OCI-M2 (cell line): ENCODE data around the gene TRMT10C.
"Not testable (repeated sequence)": the region's sequence is repeated elsewhere in the genome, so short reads cannot be mapped to it uniquely, and the experiment has no call there.

Experiments
- DNase-seq: peaks from one replicate; lab custom pipeline; 2025; ENCODE audit not compliant: unreplicated experiment; lab: John Stamatoyannopoulos, UW

Gene TRMT10C

DNA sequence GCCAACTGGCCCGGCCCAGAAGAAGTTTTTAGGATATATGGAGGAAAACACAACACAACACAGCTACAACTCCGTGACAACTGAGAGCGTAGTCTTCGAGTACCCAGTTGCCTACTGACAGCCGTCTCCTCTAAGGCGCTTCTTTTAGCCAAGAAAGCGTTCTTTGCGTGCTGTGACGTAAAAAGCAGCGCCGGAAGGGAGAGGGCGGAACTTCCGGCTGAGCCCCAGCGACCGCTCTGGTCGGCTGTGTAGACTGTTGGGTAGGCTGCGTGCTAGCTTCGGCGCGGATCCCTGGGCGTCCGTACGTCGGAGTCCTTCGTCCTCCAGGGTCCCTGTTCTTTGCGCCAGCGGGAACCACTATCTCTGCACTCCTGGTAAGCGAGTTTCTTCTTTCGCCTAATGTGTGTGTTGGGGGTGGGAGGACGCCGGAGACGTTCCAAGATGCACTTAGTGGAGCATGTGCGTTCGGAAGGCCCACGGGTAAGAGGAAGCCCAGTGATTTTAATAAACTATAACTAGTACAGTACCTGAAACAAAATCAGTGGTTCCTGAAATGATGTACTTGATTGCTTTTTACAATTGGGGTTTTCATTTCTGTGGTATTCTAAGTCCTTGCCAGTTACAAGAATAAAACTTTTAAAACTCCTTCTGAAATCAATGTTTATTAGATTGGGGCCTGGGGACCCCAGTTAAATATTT is at the start of gene TRMT10C:
TRMT10C (plus strand) TSS at position 239 of the 699 bp plus-strand sequence. CDS start 2,914 bp downstream, outside the sequence.
- DNase-seq: peak; percentile 73

DNA sequence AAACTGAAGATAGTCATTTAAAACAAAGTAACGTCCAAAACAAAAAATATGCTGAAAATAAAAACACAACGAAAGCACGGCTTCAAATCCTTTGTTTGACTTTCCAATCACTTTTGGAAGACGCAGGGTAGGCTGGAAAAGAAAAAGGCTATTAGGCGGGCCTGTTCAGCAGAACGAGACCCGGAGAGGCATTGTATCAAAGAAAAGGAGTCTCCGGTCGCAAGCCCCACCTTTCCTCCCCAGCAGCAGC is 49.3 kb upstream of the TRMT10C start:
- DNase-seq: no peak

DNA sequence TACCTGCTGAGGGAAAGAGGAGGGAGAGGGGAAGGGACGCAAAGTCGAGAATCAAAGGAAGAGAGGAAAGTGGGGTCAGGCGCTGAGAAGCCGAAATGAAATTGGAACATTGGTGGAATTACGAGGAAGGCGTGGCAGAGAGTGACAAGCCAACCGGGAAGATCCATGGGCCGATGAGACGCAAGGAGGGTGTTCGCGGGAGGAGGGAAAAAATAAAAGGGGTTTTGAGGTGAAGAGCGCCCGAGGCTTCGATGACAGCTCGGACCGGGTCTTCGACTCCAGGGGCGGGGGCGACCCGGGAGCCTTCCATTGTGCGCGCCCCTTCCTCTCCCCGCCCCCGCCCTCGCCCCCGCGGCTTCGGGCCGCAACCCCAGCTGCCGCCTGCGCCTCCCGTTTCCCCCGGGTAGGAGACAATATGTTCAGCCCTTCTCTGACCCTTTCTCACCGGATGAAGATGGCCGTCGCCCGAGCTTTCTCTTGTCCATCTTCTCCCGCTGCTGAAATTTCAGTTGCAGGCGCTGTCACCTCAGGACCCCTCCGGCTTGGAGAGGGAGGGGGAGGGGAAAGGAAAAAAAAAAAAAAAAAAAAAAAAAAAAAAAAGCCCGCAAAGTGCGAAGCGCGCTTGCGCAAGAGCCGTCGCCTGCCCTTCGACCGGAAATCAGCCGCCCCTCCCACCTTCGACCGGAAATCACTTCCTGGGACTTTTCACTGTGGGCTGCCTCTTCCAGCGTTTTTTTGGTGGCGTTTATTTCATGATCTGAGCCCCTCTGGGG is 48.8 kb upstream of the TRMT10C start, which contains the start of gene SENP7:
SENP7 (minus strand) TSS at position 567 of the 773 bp plus-strand sequence; CDS start at position 485, 82 bp downstream.
- DNase-seq: no peak

DNA sequence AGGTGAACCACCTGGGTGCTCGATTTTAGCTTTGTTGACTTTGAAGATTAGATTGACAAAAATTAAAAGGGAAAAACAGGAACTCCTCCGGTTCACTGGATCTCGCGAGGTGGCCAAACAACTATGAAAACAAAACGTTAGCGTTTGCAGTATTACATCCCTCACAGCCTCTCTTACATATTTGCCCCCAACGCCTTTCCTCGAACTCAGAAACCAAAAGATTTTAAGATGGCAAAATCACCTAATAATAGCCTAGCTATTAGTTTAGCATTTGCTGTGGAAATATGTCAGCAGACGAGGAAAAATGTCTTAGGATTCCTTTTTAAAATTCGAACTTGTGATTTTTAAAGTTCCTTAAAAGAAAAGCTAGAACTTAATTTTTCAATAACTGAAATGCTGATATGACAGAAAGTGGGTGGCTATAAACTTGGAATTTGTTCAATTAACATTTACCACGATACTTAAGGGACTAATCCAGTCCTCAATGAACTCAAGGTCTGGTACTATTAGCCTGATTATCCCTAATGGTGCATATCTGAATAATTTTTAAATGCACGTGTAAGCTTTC is 48.2 kb upstream of the TRMT10C start:
- DNase-seq: no peak

DNA sequence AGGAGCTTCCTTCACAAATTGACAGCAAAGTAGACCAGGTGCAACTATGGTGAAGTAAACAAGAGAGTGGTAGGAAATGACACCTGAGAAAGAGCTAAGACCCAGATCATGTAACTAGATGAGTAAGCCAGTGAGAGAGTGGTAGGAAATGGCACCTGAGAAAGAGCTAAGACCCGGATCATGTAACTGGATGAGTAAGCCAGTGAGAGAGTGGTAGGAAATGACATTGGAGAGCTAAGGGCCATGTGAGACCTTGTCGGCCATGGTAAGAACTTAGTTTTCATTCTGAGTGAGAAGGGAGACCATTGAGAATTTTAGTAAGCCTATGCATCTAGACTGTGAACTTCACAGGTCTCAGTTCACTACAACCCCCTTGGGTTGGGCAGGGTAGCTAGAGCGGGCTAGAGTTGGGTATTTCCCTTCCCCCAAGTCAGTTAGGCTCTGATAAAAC is 43.2 kb upstream of the TRMT10C start:
- DNase-seq: no peak

DNA sequence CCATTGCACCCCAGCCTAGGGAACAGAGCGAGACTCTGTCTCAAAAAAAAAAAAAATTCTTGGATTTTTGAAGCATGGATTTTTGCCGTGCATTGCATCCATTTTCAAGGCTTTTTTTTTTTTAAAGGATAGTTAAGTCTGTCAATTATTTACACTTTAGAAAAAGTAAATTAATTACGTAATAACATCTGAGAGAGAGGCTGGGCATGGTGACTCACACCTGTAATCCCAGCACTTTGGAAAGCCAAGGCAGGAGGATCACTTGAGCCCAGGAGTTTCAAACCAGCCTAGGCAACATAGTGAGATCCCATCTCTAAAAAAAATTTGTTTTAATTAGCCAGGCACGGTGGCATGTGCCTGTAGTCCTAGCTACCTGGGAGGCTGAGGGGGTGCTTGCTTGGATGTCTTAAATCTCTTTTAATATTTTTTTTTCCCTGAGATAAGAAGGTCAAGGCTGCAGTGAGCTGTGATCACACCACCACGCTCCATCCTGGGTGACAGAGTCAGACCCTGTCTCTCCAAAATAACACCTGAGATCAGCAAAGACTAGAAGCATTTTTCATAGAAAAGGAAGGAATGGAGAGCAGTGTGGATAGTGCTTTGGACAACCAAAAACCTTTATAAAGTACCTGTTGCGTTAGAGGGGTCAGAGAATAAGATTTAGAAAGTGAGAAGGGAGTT is 41.8 kb upstream of the TRMT10C start:
- DNase-seq: no peak

DNA sequence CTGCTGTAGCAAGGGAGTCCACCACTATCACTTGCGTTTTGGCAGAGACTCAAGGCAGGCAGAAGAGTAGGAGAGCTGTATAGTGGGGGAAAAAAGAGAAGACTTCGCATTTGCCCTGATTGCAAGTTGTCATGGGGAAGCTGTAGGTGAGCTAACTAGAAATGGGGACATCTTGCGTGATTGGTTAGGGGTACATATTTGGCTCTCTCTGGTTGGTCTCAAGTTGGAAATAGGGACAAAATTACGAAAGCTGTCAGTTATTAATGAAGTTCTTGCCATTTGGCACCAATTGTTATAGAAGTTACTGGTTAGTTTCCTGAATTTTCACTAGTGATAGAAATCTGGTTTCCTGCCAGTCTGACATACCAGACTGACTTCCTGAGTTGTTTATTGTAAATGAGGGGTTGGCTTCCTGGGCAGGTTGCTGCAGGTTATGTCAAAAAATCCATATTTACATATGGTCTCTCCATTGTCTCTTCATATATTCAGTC is 40.4 kb upstream of the TRMT10C start:
- DNase-seq: no peak

DNA sequence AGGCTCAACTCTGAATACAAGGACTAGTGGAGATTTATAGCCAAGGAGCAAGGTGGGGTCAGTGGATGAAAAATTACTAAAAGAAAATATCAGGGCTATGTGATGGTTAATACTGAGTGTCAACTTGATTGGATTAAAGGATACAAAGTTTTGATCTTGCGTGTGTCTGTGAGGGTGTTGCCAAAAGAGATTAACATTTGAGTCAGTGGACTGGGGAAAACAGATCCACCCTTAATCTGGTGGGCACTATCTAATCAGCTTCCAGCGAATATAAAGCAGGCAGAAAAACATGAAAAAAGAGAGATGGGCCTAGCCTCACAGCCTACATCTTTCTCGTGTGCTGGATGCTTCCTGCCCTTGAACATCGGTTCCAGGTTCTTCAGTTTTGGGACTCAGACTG is 34.2 kb upstream of the TRMT10C start:
- DNase-seq: no peak

DNA sequence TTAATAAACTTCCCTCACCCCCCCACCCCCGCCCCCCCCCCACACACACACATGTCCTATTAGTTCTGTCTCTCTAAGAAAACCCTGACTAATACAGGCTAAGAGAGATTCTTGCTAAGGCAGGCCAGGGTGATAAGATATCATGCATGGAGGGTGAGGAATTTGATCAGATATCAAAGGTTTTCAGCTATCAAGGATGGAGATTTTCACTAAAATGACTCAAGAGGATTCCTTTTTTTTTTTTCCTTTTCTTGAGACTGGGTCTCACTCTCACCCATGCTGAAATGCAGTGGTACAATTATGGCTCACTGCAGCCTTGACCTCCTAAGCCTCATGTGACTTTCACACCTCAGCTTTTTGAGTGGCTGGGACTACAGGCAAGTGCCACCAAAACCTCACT is 33.8 kb upstream of the TRMT10C start:
- DNase-seq: no peak

DNA sequence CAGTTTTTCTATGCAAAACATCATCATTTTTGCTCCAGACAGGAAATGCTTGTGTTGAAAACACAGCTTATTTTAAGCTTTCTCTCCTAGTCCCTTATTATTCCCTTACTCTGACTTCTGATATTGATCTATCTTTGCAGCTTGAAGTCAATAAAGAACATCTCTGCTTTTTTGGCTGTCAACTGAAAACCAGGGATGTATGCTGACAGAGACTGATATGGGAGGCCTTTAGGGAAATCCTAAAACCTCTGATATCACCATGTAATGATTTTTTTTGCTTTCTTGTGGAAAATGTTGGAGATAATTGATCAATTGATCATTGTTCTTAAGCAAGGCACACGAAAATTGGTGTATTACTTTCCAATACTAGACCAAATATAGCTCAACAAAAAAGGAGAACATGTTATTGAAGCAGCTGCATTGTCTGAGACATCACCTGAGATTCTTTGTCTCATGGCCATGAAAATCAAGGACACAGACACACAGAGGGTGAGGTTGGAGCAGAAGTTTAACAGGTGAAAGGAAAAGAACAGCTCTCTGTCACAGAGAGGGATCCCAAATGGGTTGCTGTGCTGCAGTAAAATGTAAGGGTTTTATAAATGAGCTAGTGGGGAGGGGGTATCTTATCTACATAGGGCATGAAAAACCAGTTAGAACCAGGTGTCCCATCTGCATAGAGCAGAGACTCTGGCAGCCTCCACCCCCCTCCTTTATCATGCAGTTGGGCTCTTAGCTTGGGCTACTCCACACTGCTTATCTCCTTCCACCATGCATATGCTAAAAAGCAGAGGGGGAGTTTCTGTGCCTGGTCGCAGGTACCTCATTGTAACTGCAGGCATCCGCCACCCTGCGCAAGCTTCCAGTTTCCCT is 31.6 kb upstream of the TRMT10C start:
- DNase-seq: peak; percentile 61

DNA sequence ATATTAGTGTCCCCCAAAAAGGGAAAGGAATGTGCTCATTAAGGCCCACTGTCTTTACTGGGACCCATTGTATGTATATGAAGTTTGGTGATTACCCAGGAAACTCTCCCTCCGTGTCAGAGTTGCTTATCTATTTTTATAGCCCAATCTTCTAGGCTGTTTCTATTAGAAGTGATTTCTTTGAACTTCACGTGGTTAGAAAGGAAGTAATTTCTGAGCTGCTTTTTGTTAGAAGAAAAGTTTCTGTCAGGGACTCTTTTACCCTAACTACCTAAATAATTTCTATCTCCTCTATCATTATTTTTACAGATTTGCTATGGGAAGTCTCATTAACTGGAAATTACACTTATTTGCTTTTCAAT is 31.0 kb upstream of the TRMT10C start:
- no peak for DNase-seq

DNA sequence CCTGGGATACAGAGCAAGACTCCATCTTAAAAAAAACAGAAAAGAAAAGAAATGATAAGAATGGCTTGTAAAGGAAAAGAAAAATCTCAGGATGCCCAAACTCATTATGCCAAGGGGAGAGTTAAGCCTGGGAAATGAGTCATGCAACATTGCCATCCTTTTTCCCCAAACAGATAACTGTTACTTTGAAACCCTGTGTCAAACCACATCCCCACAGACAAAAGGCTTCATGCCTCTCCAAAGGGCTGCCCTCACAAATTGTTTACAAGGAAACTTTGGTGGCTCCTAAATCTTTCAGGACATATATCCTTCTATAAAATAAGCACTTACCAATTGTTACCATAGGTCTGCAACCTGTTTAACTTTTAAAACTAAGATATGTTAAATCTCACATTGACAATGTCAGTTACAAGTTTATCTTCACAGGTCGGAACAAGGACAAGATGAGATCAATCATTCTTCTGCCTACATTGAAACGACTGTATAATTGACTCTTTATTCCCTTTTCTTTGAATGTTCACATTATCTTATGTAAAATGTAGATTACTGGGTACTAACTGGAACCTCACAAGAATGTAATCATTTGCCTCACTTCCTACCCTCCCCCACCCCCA is 30.1 kb upstream of the TRMT10C start:
- DNase-seq: no peak

DNA sequence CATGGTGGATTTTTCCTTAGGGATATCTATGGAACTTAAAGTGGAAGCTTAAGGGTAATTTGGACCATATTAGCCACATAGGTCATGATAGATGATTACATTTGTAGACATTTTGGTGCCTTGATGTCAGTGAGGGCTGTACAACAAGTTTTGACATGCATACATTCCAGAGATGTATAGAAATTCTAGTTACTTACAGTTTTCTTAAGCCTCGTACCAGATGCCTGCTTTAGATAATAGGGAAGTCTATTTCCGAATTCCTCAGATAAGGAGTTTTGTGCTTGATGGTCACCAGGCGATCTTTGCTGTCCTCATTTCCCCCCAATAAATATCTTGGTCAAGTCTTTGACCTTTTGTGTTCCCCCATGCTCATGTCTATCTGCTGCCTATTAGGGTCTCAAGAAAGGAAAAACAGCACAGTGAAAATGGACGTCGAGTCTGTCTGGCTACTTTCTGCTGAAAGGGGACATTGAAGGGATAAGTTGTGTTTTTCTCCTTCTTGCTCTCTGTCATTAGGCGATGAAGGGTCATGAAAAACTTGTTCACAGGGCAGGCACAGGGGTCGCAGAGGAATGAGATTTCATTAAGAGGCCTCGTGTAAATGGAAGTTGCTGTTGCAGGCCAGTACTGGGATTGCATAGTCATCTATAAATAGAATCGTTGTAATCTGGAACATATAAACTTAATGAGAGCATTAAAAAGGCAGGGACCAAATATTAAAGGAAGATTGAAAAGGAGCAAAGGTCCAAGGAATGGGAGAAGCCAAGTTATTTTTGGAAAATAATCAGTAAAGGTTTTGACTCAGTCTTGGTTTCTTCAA is 28.7 kb upstream of the TRMT10C start:
- DNase-seq: no peak

DNA sequence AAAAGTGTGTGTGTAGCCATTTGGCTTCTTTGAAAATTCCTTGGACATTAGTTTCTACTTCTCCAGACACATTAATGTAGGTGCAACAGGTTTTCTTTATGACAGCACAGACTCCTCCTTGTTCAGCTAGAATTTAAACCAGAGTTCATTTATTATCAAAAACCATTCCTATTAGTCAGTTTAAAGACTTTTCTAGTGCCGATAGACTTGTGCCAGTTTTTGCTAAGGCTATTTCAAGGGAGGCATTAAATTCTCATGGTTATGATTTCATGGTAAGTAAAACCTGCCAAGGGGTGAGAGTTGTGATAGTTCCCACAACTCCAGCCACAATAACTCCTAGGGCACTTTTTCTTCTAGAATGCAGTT is 28.1 kb upstream of the TRMT10C start:
- DNase-seq: no peak

DNA sequence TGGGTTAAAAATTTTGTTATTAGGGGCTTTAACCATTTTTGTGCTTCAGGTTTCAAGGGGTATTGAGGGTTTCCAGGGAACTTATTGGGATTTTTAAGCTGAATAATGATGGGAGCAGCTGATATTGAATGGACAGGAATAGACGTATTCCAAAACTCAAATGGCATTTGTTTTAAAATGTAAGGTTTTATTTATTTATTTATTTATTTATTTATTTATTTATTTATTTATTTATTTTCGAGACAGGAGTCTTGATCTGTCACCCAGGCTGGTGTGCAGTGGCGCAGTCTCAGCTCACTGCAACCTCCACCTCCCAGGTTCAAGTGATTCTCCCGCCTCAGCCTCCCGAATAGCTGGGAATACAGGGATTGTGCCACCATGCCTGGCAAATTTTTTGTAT is 26.4 kb upstream of the TRMT10C start:
- no peak for DNase-seq

DNA sequence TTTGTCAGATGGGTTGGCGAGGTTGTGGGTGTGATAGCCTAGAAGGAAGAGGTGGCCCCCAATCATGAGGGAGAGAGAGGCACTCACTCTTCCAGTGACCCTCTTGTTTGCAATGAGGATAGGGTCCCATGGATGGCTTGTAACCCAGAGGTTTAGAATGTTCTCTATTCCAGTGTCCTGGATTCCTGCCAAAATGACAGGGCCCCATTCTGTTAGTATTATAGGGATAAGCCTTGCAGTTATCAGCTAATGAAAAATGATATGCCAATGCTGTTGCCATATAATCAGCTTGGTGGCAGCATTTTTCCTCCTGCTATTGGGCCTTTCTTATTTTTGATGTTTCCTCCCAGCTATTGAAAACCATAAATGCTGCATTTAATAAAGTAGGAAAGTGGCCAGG is 25.4 kb upstream of the TRMT10C start:
- DNase-seq: no peak

DNA sequence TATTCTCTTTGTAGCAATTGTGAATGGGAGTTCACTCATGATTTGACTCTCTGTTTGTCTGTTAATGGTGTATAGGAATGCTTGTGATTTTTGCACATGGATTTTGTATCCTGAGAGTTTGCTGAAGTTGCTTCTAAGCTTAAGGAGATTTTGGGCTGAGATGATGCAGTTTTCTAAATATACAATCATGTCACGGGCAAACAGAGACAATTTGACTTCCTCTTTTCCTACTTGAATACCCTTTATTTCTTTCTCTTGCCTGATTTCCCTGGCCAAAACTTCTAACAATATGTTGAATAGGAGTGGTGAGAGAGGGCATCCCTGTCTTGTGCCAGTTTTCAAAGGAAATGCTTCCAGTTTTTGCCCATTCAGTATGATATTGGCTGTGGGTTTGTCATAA is 24.7 kb upstream of the TRMT10C start:
- DNase-seq: not testable (repeated sequence)

DNA sequence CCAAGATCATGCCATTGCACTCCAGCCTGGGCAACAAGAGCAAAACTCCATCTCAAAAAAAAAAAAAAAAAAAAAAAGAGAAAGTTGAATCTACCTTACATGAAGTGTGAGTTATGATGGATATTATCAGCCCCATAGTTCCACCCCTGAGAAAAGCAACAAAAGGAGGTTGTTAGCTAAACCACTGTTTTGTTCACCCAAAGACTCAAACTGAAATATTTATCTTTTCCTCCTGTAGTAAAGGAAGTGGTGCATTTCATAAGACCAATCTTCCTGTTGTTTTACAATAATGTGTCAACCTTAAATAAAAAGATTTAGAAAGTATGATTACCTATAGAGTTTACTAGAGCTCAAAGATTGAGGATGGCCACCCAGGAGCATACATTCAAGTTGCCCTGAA is 18.7 kb upstream of the TRMT10C start:
- DNase-seq: no peak

DNA sequence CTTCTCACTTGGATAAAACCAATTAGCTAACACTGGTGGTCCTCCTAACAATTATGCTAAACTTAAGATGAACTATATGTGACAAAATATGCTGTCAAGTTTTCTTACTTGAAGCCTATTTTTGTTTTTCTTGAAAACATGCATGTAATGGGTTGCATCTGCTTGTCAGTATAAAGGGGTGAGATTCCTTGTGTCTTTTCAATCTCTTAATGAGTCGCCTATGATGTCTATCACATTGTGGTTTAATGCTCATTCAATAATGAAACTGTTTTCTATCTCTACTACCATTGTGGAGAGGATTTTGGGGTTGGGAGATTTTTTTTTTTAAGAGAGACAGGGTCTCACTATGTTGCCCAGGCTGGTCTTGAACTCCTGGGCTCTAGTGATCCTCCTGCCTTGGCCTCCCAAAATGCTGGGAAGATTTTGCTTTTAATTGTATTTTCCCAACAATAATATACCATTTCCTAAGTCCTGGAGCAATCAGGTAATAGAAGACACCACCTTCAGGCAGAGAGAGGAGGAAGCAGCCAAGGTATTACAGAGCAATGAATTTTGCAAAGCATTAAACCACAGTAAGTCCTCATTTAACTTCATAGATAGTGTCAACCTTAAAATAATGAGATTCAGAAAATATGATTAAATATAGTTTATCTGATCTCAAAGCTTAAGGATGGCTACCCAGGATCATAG is 17.4 kb upstream of the TRMT10C start:
- DNase-seq: no peak
